ENCODE measurements around the gene INS. TPM values are rescaled to one million over a fixed set of nuclear protein-coding genes. Genes with fewer than 3 reads are reported as not detected.

Gene INS
- total RNA-seq, 2 experiments from 2014 or later = not detected

DNA sequence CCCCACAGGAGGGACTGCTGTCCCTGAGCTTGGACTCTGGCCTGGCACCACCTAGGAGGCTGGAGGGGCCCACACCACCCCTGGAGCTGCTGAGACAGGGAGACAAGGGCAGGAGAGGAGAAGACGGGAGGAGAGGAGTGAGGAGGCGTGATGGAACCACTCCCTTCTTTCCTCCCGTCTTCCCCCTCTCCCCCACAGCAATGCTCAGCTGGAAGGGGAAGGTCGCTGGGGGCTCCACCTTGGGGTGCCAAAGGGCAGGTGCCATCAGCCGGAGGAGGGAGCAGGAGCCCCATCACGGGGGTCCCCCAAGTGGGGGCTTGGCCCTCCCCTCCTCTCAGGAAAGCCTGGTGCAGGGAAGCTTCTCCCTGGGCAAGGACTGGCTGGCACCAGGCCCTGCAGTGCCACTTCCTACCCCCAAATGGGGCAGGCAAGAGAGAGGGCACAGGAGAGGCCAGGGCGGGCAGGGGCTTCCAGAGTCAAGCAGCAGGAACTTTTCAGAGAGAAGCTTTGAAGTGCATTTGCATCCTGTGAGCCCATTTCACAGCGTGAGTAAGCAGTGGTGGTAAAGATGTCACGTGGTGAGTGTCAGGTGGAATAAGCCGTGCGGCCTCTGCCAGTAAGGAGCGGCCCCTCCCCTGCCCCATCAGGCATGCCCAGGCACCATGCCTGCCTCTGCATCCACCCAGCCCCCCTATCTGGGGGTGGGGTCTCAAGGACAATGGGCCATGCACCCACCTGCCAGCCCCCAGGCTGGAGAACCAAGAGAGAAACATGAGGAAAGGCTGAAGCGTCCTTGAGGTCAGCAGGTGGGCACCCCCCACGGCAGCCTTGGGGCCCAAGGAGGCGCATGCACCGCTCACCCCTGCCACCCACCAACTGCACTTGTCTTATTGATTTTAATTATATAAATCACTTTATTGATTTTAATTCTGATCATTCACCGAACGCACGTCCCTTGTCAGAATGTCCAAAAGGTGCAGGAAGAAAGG is 26.7 kb downstream of the INS start:
- ATAC-seq = no peak
- no peak overlapping the region for H3K27ac Mint-ChIP-seq
- H3K4me1 Mint-ChIP-seq = peaks cover 7% of the 10 kb centered on the region
- H3K27me3 Mint-ChIP-seq = peaks cover 51% of the 10 kb centered on the region
- ChIA-PET POLR2A (interaction anchor here (1.0 kb wide), 1 partner anchor 57 kb away, joined by 3 read pairs; no protein-coding TSS in a partner anchor), CTCF (interaction anchor here (0.6 to 2.6 kb wide), 4 partner anchors 15 to 494 kb away, joined by 3 to 15 read pairs (median 3); no protein-coding TSS in a partner anchor)
- no peak overlapping the region for H3K4me3 Mint-ChIP-seq
- no peaks in the 10 kb centered on the region for H3K36me3 Mint-ChIP-seq (ENCODE audit: low read depth)
- DNase-seq = peak; percentile 14
- intact Hi-C loops (cut with DNase I, micrococcal nuclease) = no loop called here
- H3K9me3 Mint-ChIP-seq (ENCODE audit: low read depth) = peaks cover 4% of the 10 kb centered on the region

GRCh38 chr11:2133241-2134021 is 27.6 kb downstream of the INS start:
- no peak for ATAC-seq
- intact Hi-C loops (cut with DNase I, micrococcal nuclease) = no loop called here
- Mint-ChIP-seq H3K36me3 (ENCODE audit: low read depth) (no peaks in the 10 kb centered on the region), H3K27me3 (peaks cover 55% of the 10 kb centered on the region), H3K4me3 (no peak overlapping the region), H3K9me3 (ENCODE audit: low read depth) (peaks cover 4% of the 10 kb centered on the region), H3K4me1 (peaks cover 7% of the 10 kb centered on the region), H3K27ac (no peak overlapping the region)
- CTCF ChIA-PET = interaction anchor here (1.1 kb wide), 2 partner anchors 16 to 18 kb away, joined by 3 to 4 read pairs; no protein-coding TSS in a partner anchor
- POLR2A ChIA-PET = interaction anchor here (1.0 kb wide), 1 partner anchor 56 kb away, joined by 3 read pairs; no protein-coding TSS in a partner anchor
- DNase-seq = peak; percentile 3

- Mint-ChIP-seq H3K27ac (no peak overlapping the region), H3K4me1 (peaks cover 5% of the 10 kb centered on the region), H3K36me3 (ENCODE audit: low read depth) (no peaks in the 10 kb centered on the region), H3K27me3 (peaks cover 53% of the 10 kb centered on the region), H3K4me3 (no peak overlapping the region), H3K9me3 (ENCODE audit: low read depth) (peaks cover 4% of the 10 kb centered on the region)
- ChIA-PET CTCF (interaction anchor here (1.1 kb wide), 2 partner anchors 17 to 19 kb away, joined by 3 to 4 read pairs; no protein-coding TSS in a partner anchor), POLR2A (no interaction called here)
- DNase-seq (no peak), ATAC-seq (no peak)
- intact Hi-C loops (cut with DNase I, micrococcal nuclease) = no loop called here
Measured at GRCh38 chr11:2132874-2133240, 28.2 kb downstream of the INS start.

DNA sequence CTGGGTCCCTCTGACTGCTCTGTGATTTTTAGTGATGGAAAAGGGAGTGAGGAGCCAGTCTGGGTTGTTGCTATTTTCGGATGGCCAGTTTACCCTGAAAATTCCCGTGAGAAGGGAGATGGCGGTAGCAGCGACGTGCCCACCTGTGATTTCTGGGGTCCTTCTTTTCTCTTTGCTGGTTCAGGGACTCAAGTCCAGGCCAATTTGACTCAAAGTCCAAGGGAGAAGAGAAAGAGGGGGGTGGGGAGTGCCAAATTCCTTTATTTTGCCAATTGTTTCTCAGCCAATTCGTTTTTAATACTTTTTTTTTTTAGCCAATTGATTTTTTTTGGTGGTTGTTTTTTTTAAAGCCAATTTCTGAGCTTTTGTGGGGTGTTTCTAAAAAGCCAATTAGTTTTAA is 28.8 kb downstream of the INS start:
- CTCF ChIA-PET = no interaction called here
- no peak for DNase-seq
- peaks cover 4% of the 10 kb centered on the region for H3K9me3 Mint-ChIP-seq (ENCODE audit: low read depth)
- POLR2A ChIA-PET = interaction anchor here (0.6 kb wide), 1 partner anchor 383 kb away, joined by 3 read pairs; no protein-coding TSS in a partner anchor
- H3K4me1 Mint-ChIP-seq = peaks cover 2% of the 10 kb centered on the region
- no peaks in the 10 kb centered on the region for H3K36me3 Mint-ChIP-seq (ENCODE audit: low read depth)
- no peak for ATAC-seq
- no peak overlapping the region for H3K4me3 Mint-ChIP-seq
- intact Hi-C loops (cut with DNase I, micrococcal nuclease) = no loop called here
- no peak overlapping the region for H3K27ac Mint-ChIP-seq
- peaks cover 49% of the 10 kb centered on the region for H3K27me3 Mint-ChIP-seq

DNA sequence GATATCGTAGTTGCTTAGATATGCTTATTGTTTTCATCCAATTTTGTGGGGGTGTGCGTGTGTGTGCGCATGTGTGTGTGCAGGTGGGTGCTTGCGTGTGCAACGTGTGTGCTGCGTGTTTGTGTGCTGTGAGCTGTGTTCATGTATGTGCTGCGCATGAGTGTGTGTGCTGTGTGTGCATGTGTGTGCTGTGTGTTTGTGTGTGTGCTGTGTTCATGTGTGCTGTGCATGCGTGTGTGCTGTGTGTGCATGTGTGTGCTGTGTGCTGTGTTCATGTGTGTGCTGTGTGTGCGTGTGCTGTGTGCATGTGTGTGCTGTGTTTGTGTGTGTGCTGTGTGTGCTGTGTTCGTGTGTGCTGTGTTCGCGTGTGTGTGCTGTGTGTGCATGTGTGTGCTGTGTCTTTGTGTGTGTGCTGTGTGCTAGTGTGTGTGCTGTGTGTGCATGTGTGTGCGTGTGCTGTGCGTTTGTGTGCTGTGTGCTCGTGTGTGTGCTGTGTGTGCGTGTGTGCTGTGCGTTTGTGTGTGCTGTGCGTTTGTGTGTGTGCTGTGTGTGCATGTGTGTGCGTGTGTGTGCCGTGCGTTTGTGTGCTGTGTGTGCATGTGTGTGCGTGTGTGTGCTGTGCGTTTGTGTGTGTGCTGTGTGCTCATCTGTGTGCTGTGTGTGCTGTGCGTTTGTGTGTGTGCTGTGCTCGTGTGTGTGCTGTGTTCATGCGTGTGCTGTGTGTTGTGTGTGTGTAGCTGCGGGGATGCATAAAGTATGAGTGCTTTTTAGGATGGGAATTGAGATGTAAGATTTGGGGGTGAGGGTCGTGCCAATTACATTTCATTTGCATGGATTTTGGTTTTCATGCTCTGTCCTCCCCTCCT is 29.4 kb downstream of the INS start:
- peaks cover 45% of the 10 kb centered on the region for H3K27me3 Mint-ChIP-seq
- H3K36me3 Mint-ChIP-seq (ENCODE audit: low read depth) = no peaks in the 10 kb centered on the region
- H3K4me3 Mint-ChIP-seq = no peak overlapping the region
- no peak for ATAC-seq
- no peaks in the 10 kb centered on the region for H3K4me1 Mint-ChIP-seq
- H3K27ac Mint-ChIP-seq = no peak overlapping the region
- ChIA-PET CTCF (no interaction called here), POLR2A (interaction anchor here (0.6 kb wide), 1 partner anchor 382 kb away, joined by 3 read pairs; no protein-coding TSS in a partner anchor)
- peaks cover 4% of the 10 kb centered on the region for H3K9me3 Mint-ChIP-seq (ENCODE audit: low read depth)
- peak; percentile 1 for DNase-seq
- intact Hi-C loops (cut with DNase I, micrococcal nuclease) = no loop called here

- no peak for ATAC-seq
- no peaks in the 10 kb centered on the region for H3K4me1 Mint-ChIP-seq
- ChIA-PET CTCF (no interaction called here), POLR2A (no interaction called here)
- no peak overlapping the region for H3K27ac Mint-ChIP-seq
- H3K36me3 Mint-ChIP-seq (ENCODE audit: low read depth) = no peaks in the 10 kb centered on the region
- peaks cover 4% of the 10 kb centered on the region for H3K9me3 Mint-ChIP-seq (ENCODE audit: low read depth)
- H3K27me3 Mint-ChIP-seq = peaks cover 38% of the 10 kb centered on the region
- intact Hi-C loops (cut with DNase I, micrococcal nuclease) = no loop called here
- no peak overlapping the region for H3K4me3 Mint-ChIP-seq
- DNase-seq = peak; percentile 0
Measured at GRCh38 chr11:2130881-2131352, 30.1 kb downstream of the INS start.

DNA sequence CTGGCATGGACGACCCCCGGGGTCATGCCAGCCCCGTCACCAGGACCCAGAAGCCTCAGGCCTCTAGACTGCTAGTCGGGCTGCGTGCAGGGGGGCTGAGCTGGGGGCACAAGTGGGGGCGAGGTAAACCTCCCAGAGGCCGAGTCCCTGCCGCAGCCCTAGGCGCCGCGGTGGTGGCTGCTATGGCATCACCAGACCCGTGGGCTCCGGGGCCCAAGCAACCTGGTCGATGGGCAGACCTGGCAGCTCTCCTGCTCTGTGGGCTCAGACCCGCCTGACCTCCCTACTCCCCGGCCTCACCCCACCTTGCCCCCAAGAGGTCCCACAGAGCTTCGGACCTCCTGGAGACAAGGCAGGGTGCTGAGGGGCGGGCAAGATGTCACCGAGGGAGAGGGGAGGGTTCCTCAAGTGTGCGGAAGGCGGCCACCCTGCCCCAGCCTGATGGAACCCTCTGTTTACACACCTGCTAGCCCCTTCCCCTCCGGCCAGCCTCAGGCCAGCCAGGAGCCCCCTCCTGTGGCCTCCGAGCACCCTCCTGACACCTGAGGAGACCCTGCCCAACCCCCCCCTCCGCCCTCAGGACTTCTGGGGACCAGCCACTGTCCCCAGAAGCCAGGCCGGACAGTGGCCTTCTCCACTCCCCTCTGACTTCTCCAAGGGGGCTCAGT is 31.2 kb downstream of the INS start:
- Mint-ChIP-seq H3K4me3 (no peak overlapping the region), H3K9me3 (ENCODE audit: low read depth) (peaks cover 4% of the 10 kb centered on the region), H3K4me1 (no peaks in the 10 kb centered on the region), H3K36me3 (ENCODE audit: low read depth) (no peaks in the 10 kb centered on the region), H3K27ac (no peak overlapping the region), H3K27me3 (peaks cover 32% of the 10 kb centered on the region)
- intact Hi-C loops (cut with DNase I, micrococcal nuclease) = no loop called here
- ATAC-seq = no peak
- ChIA-PET POLR2A (no interaction called here), CTCF (no interaction called here)
- DNase-seq = no peak

GRCh38 chr11:2129308-2129698 is 31.7 kb downstream of the INS start:
- peaks cover 35% of the 10 kb centered on the region for H3K27me3 Mint-ChIP-seq
- H3K4me3 Mint-ChIP-seq = no peak overlapping the region
- no peak overlapping the region for H3K27ac Mint-ChIP-seq
- no peaks in the 10 kb centered on the region for H3K36me3 Mint-ChIP-seq (ENCODE audit: low read depth)
- H3K9me3 Mint-ChIP-seq (ENCODE audit: low read depth) = peaks cover 4% of the 10 kb centered on the region
- no peaks in the 10 kb centered on the region for H3K4me1 Mint-ChIP-seq
- ATAC-seq = no peak
- POLR2A ChIA-PET = no interaction called here
- CTCF ChIA-PET = no interaction called here
- intact Hi-C loops (cut with DNase I, micrococcal nuclease) = no loop called here
- DNase-seq = no peak

- ChIA-PET POLR2A (no interaction called here), CTCF (no interaction called here)
- Mint-ChIP-seq H3K36me3 (ENCODE audit: low read depth) (no peaks in the 10 kb centered on the region), H3K4me3 (no peak overlapping the region), H3K27me3 (peaks cover 33% of the 10 kb centered on the region), H3K9me3 (ENCODE audit: low read depth) (peaks cover 4% of the 10 kb centered on the region), H3K27ac (no peak overlapping the region), H3K4me1 (no peaks in the 10 kb centered on the region)
- intact Hi-C loops (cut with DNase I, micrococcal nuclease) = no loop called here
- DNase-seq (no peak), ATAC-seq (no peak)
Measured at GRCh38 chr11:2128511-2129307, 32.3 kb downstream of the INS start.

DNA sequence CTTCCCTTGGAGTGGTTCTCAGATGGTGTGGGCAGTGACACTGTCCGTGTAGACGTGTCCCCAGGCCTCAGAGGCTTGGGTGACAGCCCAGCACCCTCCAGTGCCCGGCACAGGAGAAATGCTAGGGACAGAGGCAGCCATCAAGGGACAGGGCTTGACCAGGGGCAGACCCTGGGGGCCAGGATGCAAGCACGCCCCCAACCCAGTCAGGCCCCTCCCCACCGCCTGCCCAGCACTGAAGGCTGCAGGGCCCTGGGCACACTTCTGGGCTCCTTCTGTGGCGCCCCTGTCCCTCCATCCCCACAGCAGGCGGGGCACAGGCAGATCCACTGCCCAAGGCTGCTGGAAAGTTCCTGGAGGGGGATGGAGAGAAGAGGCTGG is 32.9 kb downstream of the INS start:
- peaks cover 31% of the 10 kb centered on the region for H3K27me3 Mint-ChIP-seq
- H3K27ac Mint-ChIP-seq = no peak overlapping the region
- H3K4me3 Mint-ChIP-seq = no peak overlapping the region
- POLR2A ChIA-PET = no interaction called here
- intact Hi-C loops (cut with DNase I, micrococcal nuclease) = no loop called here
- H3K36me3 Mint-ChIP-seq (ENCODE audit: low read depth) = no peaks in the 10 kb centered on the region
- no peak for DNase-seq
- no peak for ATAC-seq
- CTCF ChIA-PET = no interaction called here
- H3K4me1 Mint-ChIP-seq = no peaks in the 10 kb centered on the region
- H3K9me3 Mint-ChIP-seq (ENCODE audit: low read depth) = peaks cover 4% of the 10 kb centered on the region

All from activated CD4-positive, alpha-beta T cell treated with anti-CD3 and anti-CD28 coated beads for 36 hours (primary cell).